T-helper 17 cell (primary cell): Measurements from ENCODE around the gene ZNF296. TPM values are rescaled to one million over a fixed set of nuclear protein-coding genes. Genes with fewer than 3 reads are reported as not detected.
A peak's percentile ranks its signal among the peaks of the same experiment; 100 is the strongest.
"Not testable (repeated sequence)": the region's sequence is repeated elsewhere in the genome, so short reads cannot be mapped to it uniquely, and the experiment has no call there.

Source experiments
- ATAC-seq: fragments of 150-1000 bp; cut with Tn5 transposase; 2 replicates; pipeline ENCODE4 v1.10.0; 2021; ENCODE audit warnings: mild to moderate bottlenecking, moderate library complexity
- DNase-seq, 3 donors: peaks; one replicate each; pipeline versions ENCODE4 v3.0.0 to v3.0.0-alpha.2; 2020 to 2021
- H3K9me3 ChIP-seq: one replicate; pipeline ENCODE4 v1.7.0; 2013; ENCODE audit warnings: low read length, mild to moderate bottlenecking; ENCODE audit not compliant: control insufficient read depth, poor library complexity, severe bottlenecking
- H3K27ac Mint-ChIP-seq: one replicate; pipeline ENCODE4 v1.8.0; 2022; ENCODE audit warnings: mild to moderate bottlenecking, moderate library complexity, mixed read lengths
- H3K27me3 Mint-ChIP-seq: one replicate; pipeline ENCODE4 v1.8.0; 2022; ENCODE audit warnings: mixed read lengths
- H3K36me3 Mint-ChIP-seq: one replicate; pipeline ENCODE4 v1.8.0; 2022; ENCODE audit warnings: low read depth, mixed read lengths
- H3K4me1 Mint-ChIP-seq: one replicate; pipeline ENCODE4 v1.8.0; 2022; ENCODE audit warnings: mild to moderate bottlenecking, mixed read lengths
- H3K4me3 Mint-ChIP-seq: one replicate; pipeline ENCODE4 v1.8.0; 2022; ENCODE audit warnings: mild to moderate bottlenecking, moderate library complexity, mixed read lengths
- total RNA-seq, 4 donors: library from RNA in 2 of 4; stranded (reverse) in 2 of 4; gene quantifications; one replicate each; pipeline ENCODE4 v1.2.3 and lab custom pipeline; 2022 to 2026

The ZNF296 gene
- total RNA-seq, 2 donors from 2014 or later, result 3.4 to 3.5 TPM

DNA sequence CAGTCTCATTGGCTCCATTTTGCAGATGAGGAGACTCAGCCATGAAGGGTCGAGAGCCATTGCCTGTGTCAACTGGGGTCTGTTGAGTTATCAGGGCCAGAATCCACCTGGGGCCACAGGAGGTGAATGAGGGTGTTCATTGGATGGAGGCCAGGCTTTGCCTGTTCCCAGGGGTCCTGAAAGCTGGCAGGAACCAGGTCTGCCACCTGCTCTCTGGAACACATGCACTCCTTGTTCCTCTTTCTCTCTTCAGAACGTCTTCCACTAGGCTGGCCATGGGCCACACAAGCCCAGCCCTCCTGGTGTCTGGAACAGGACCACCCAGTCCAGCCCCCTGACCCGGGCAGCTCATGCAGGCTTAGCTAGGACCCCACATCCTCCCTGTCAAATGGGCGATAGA, 37.8 kb upstream of the ZNF296 start:
- H3K27ac Mint-ChIP-seq, result no peak overlapping the region
- H3K9me3 ChIP-seq, result no peaks in the 10 kb centered on the region
- no peaks in the 10 kb centered on the region for H3K36me3 Mint-ChIP-seq
- peaks cover 29% of the 10 kb centered on the region for H3K4me1 Mint-ChIP-seq
- ATAC-seq, result no peak
- H3K4me3 Mint-ChIP-seq, result no peak overlapping the region
- DNase-seq, result no peak
- no peaks in the 10 kb centered on the region for H3K27me3 Mint-ChIP-seq

DNA sequence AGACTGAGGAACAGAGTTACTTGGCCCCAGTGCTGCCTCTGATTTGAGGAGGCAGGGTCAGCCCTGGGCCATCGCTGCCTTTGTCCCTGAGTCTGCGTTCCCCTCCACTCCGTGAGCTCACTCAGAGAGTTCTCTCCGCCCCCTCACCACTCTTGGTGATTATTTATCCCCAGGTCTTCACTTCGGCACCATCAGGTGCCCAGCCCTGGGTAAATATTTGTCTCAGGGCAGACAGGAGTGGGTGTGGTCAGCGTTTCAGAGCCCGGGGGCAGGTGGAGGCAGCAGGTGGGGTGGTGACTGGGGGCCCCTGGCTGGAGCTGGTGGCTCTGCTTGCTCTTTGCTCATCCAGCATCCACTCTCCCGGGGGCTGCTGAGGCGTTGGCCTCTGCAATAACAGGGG, 37.4 kb upstream of the ZNF296 start:
- Mint-ChIP-seq H3K27ac (no peak overlapping the region), H3K4me3 (no peak overlapping the region), H3K4me1 (peaks cover 29% of the 10 kb centered on the region), H3K27me3 (no peaks in the 10 kb centered on the region), H3K36me3 (no peaks in the 10 kb centered on the region)
- ATAC-seq (no peak), DNase-seq (no peak)
- no peaks in the 10 kb centered on the region for H3K9me3 ChIP-seq

DNA sequence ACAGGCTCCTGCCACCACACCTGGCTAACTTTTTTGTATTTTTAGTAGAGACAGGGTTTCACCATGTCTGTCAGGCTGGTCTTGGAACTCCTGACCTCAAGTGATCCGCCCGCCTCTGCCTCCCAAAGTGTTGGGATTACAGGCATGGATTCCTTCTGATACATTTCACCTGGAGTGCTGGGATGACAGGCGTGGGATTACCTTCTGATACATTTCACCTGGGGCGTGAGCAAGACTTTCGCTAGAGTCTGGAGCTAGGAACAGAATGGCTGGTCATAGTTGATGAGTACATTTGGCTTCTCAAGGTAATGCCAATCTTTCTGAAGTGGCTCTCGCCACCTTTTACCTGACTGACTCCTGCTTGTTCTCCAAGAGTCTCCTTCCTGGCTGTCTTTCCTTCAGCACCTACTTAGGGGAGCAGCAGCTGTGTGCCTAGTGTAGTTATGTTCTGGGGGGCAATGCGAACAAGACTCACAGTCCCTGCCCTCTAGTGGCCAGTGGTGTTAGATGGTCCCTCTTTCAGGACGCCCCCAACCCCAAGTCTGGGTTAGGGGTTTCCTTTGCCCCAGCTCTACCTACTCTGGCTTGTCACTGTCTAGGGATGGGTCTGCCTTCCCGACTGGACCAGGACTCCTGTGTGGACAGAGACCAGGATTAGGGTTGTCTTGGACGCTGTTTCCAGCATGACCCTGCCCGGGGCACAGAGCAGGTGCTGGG, 36.0 kb upstream of the ZNF296 start:
- H3K4me3 Mint-ChIP-seq, result no peak overlapping the region
- H3K36me3 Mint-ChIP-seq, result no peaks in the 10 kb centered on the region
- H3K9me3 ChIP-seq, result no peaks in the 10 kb centered on the region
- no peaks in the 10 kb centered on the region for H3K27me3 Mint-ChIP-seq
- no peak for ATAC-seq
- H3K4me1 Mint-ChIP-seq, result peaks cover 23% of the 10 kb centered on the region
- DNase-seq, result no peak
- H3K27ac Mint-ChIP-seq, result no peak overlapping the region

DNA sequence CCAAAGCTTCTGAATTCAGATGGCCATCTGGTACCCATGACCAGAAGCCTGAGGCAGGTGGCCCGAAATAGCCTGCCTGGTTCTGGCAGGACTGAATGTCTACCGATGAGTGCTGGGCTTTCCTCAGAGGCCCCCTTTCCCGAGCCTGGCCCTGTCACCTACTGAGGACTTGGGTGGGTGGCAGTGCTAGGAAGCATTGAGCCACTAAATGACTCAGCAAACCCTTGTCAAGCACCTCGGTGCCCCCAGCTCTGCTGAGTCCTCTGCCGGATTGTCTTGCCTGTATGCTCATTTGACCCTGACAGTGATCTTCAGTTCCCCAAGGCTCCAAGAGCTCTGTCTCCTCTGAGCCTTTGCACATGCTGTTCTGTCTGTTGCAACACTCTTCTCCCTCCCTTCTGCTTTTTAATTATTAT, 34.6 kb upstream of the ZNF296 start:
- no peak overlapping the region for H3K4me3 Mint-ChIP-seq
- no peaks in the 10 kb centered on the region for H3K27me3 Mint-ChIP-seq
- DNase-seq, result no peak
- no peaks in the 10 kb centered on the region for H3K36me3 Mint-ChIP-seq
- no peak overlapping the region for H3K27ac Mint-ChIP-seq
- no peak for ATAC-seq
- H3K9me3 ChIP-seq, result no peaks in the 10 kb centered on the region
- peaks cover 13% of the 10 kb centered on the region for H3K4me1 Mint-ChIP-seq

DNA sequence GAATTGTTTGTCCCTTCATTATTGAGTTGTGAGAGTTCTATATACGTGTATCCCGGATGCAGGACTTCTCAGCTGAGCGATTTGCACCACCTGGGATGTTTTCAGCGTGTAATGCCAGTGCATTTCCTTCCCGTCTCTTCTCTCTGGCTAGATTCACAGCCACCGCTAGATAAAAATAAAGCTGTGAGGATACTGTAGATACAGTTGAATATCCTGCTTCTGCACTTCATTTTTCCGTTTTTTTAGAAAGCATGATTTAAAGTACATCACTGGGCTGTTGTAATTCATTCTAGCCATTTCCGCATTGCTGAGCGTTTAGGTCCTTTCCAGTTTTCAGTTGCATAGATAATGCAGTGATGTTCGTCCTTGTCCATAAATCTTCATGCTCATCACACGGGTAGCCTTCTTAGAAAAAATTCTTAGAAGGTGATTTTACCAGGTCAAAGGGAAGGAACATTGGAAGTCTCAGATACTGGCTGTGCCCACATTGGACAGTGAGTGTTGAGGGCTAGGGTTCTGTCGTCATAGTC, 31.4 kb upstream of the ZNF296 start:
- no peaks in the 10 kb centered on the region for H3K36me3 Mint-ChIP-seq
- no peak overlapping the region for H3K4me3 Mint-ChIP-seq
- H3K27me3 Mint-ChIP-seq, result no peaks in the 10 kb centered on the region
- H3K9me3 ChIP-seq, result no peaks in the 10 kb centered on the region
- peaks cover 30% of the 10 kb centered on the region for H3K4me1 Mint-ChIP-seq
- ATAC-seq (no peak), DNase-seq (no peak)
- H3K27ac Mint-ChIP-seq, result no peak overlapping the region

DNA sequence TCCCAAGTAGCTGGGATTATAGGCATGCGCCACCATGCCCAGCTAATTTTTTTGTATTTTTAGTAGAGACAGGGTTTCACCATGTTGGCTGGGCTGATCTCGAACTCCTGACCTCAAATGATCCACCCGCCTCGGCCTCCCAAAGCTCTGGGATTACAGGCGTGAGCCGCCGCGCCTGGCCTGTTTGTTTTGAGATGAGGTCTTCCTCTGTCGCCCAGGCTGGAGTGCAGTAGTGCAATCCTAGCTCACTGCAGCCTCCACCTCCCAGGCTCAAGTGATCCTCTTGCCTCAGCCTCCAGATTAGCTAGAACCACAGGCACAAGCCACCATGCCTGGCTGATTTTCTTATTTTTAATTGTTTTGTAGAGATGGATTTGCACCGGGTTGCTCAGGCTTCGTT, 30.1 kb upstream of the ZNF296 start:
- H3K4me3 Mint-ChIP-seq, H3K36me3 Mint-ChIP-seq, H3K9me3 ChIP-seq, DNase-seq, H3K27me3 Mint-ChIP-seq, ATAC-seq: not testable (repeated sequence)
- peaks cover 36% of the 10 kb centered on the region for H3K4me1 Mint-ChIP-seq
- H3K27ac Mint-ChIP-seq, result peak overlapping the region; percentile 94

DNA sequence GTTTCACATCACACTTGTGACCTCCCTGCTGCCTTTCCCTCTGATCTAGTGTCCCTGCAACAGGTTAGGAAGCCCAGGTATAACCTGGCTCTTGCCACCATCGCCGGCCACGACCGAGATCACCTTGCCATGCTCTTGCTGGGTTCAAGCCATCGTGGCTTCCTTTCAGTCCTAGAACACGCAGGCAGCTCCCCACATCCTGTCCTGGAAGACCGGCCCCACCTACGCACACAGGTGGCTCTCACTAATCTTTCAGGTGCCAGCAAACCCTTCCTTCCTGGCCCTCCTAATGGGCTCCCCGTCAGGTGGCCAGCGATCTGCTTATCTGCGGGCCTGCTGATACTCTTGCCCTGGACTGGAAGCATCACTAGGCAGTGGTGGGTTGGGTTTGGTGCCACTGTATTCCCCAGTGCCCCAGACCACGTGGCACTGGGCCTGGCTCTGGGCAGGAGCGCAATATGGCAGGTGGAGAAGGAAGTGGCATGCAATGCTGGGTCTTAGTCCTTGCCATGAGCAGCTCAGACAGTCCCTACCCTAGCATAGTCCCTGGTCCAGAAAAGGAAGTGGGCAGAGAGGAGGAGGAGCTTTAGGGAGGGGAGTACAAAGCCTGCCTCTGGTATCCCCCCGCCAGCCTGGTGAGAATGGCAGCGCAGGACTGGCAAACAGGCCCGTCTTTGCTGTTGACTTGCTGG, 28.5 kb upstream of the ZNF296 start:
- H3K4me1 Mint-ChIP-seq, result peaks cover 40% of the 10 kb centered on the region
- peak overlapping the region; percentile 94 for H3K27ac Mint-ChIP-seq

DNA sequence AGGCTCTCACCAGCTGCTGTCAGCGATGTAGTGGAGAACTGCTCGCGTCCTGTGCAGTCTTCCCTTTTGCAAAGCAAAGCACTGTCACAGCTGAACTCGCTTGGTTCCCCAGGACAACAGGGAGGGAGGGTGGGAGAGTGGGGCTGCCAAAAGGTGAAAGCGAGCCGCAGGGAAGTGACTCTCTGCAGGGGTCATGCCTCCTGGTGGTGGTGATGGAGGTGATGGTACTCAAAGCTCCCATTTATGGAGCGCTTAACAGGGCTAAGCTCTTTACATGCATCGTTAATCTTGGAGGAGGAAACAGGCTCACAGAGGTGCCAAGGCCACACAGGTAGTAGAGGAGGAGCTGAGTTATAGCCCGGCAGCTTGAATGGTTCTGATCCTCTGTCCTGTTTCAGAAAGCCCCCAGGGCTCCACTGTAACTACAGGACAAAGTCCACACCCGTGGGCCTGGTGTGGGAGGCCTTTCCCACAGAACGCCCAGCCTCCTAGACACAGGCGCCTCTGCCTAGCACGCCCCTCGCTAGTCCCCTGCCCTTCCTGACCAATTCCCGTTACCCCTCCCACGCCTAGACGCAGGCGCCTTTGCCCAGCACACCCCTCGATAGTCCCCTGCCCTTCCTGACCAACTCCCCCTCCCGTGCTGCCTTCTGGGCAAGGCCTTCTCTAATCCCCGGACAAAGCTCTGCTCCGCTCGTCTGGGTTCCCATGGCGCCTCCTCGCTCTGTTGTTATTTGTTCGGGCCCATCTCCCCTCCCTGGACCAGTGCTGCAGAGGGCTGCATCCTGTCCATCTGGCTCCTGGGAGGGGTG, 27.4 kb upstream of the ZNF296 start:
- no peaks in the 10 kb centered on the region for H3K36me3 Mint-ChIP-seq
- no peaks in the 10 kb centered on the region for H3K27me3 Mint-ChIP-seq
- DNase-seq (no peak), ATAC-seq (peak; percentile 52)
- peak overlapping the region; percentile 88 for H3K4me3 Mint-ChIP-seq
- H3K9me3 ChIP-seq, result no peaks in the 10 kb centered on the region
- H3K4me1 Mint-ChIP-seq, result peaks cover 46% of the 10 kb centered on the region
- peak overlapping the region; percentile 85 for H3K27ac Mint-ChIP-seq

More for the DNA sequence above, 28.5 kb upstream of the ZNF296 start:
- H3K9me3 ChIP-seq, result no peaks in the 10 kb centered on the region
- H3K36me3 Mint-ChIP-seq, result no peaks in the 10 kb centered on the region
- no peaks in the 10 kb centered on the region for H3K27me3 Mint-ChIP-seq
- no peak for DNase-seq
- H3K4me3 Mint-ChIP-seq, result peak overlapping the region; percentile 88
- no peak for ATAC-seq

DNA sequence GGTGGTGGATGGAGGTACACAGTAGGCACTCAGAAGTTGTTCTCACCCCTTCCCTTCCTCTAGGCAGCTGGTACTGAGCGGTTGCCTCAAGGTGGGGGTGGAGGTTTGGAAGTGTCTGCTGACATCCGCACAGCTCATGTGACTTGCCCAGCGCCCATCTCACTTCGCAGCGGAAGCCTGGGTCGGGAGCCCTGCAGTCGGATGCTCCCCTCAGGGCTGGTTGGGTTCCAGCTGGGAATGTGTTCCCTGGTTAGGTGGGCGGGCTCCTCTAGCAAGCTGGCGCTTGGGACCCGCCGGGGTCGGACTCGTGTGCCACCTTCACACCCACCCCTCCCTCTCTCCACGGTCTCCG, 26.9 kb upstream of the ZNF296 start:
- no peaks in the 10 kb centered on the region for H3K36me3 Mint-ChIP-seq
- H3K4me1 Mint-ChIP-seq, result peaks cover 46% of the 10 kb centered on the region
- H3K27me3 Mint-ChIP-seq, result no peaks in the 10 kb centered on the region
- peak overlapping the region; percentile 85 for H3K27ac Mint-ChIP-seq
- ATAC-seq, result peak; percentile 91
- H3K9me3 ChIP-seq, result no peaks in the 10 kb centered on the region
- H3K4me3 Mint-ChIP-seq, result peak overlapping the region; percentile 62
- no peak for DNase-seq

DNA sequence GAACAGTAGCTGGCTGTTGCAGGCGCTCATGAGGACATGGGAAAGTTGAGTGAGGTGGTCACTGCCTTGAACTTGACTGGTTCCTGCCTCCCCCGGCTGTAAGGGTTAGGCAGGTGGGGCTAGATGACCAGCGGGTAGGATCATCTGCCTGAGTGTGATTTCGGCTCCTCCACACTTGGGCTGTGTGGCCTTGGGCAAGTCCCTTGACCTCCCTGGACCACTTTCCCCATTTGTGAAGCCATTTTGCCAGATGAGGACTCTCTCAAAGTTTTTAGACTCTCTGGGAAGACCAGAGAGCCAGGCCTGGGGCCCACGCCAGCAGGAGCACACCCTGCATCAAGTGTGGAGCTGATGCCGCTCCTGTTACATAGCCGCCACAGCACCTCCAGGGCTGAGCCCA, 26.2 kb upstream of the ZNF296 start:
- peaks cover 50% of the 10 kb centered on the region for H3K4me1 Mint-ChIP-seq
- DNase-seq (no peak), ATAC-seq (no peak)
- peak overlapping the region; percentile 85 for H3K27ac Mint-ChIP-seq
- no peak overlapping the region for H3K4me3 Mint-ChIP-seq
- H3K9me3 ChIP-seq, result no peaks in the 10 kb centered on the region
- H3K27me3 Mint-ChIP-seq, result no peaks in the 10 kb centered on the region
- no peaks in the 10 kb centered on the region for H3K36me3 Mint-ChIP-seq

DNA sequence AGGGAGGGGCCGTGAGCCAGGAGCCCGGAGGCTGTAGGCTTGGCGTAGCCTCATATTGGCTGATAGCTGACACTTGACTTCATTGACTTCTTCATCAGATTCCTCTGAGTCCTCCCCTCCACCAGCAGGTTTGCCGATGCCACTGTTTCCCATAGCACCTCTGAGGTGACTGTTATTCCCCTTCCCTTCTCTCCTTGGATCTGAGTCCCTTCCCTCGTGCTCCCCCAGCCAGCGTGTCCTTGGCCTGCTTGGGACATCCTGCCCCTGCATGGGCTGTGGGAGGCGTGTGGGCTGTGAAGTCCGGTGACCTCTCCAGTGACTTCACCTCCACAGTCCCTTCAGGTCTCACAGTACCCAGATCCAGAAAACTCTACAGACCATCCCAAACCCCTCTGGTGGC, 25.5 kb upstream of the ZNF296 start:
- Mint-ChIP-seq H3K36me3 (no peaks in the 10 kb centered on the region), H3K27me3 (no peaks in the 10 kb centered on the region), H3K4me3 (no peak overlapping the region), H3K4me1 (peaks cover 55% of the 10 kb centered on the region), H3K27ac (peak overlapping the region; percentile 85)
- no peak for DNase-seq
- no peak for ATAC-seq
- H3K9me3 ChIP-seq, result no peaks in the 10 kb centered on the region

DNA sequence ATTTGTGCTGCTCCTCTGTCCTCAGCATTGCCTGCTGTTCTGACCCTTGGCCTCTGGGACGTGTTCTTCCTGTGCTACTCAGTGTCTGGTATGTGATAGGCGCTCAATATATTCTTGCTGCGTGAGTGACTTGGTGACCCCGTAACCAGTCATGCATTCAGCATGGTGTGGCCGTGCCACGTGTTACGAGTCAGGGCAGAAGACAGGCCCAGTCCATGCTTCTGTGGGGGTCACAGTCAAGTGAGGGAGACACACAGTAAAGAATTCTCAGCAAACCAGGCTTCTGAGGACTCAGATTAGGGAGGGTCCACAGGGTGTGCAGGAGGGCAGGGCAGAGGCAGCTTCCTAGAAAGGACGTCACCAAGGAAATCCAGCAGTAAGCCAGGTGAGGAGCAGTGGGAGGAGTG, 24.6 kb upstream of the ZNF296 start:
- Mint-ChIP-seq H3K27me3 (no peaks in the 10 kb centered on the region), H3K27ac (no peak overlapping the region), H3K36me3 (no peaks in the 10 kb centered on the region), H3K4me1 (peaks cover 64% of the 10 kb centered on the region), H3K4me3 (no peak overlapping the region)
- H3K9me3 ChIP-seq, result no peaks in the 10 kb centered on the region
- DNase-seq, result no peak
- no peak for ATAC-seq

DNA sequence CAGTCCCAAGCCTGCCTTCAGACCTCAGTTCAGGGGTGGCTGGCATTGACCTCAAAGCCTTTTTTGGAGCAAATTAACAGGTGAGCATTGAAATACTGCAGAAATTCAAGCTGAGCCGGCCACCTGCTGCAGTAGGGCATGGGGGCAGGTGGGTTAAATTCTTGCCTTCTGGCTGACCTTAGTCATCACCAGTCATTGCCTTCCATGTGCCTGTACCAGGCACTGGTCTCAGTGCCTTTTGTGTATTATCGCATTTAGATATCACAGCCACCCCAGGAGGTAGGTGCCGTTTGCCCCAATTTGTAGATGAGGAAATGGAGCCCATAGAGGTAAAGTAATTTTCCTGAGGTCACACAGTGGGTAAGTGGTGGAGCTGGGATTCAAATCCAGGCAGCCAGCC, 23.9 kb upstream of the ZNF296 start:
- H3K36me3 Mint-ChIP-seq, result no peaks in the 10 kb centered on the region
- H3K27ac Mint-ChIP-seq, result no peak overlapping the region
- ATAC-seq (no peak), DNase-seq (no peak)
- H3K9me3 ChIP-seq, result no peaks in the 10 kb centered on the region
- no peaks in the 10 kb centered on the region for H3K27me3 Mint-ChIP-seq
- H3K4me3 Mint-ChIP-seq, result no peak overlapping the region
- H3K4me1 Mint-ChIP-seq, result peaks cover 62% of the 10 kb centered on the region
